T-helper 1 cell (primary cell): ENCODE measurements around the gene SEC14L2.
A peak's percentile ranks its signal among the peaks of the same experiment; 100 is the strongest.
"Not testable (repeated sequence)": the region's sequence is repeated elsewhere in the genome, so short reads cannot be mapped to it uniquely, and the experiment has no call there.

Experiments
- DNase-seq, 5 donors: peaks; one replicate each; pipeline ENCODE4 v3.0.0-alpha.2; 2012 to 2020

Gene SEC14L2

GRCh38 chr22:30429887-30430286 lies 33.1 kb downstream of the SEC14L2 start:
- no peak for DNase-seq

GRCh38 chr22:30430933-30431332 lies 34.1 kb downstream of the SEC14L2 start:
- DNase-seq, result no peak

- no peak for DNase-seq
These were observed 35.3 kb downstream of the SEC14L2 start for GRCh38 chr22:30432096-30432495.

GRCh38 chr22:30432520-30432919 lies 35.7 kb downstream of the SEC14L2 start:
- no peak for DNase-seq

GRCh38 chr22:30433227-30433626 lies 36.4 kb downstream of the SEC14L2 start:
- no peak for DNase-seq

- no peak for DNase-seq
These were observed 37.0 kb downstream of the SEC14L2 start for GRCh38 chr22:30433773-30434172.

- no peak for DNase-seq
These were observed 38.0 kb downstream of the SEC14L2 start for GRCh38 chr22:30434843-30435242.

GRCh38 chr22:30435674-30436126 lies 38.9 kb downstream of the SEC14L2 start:
- DNase-seq, result peak; percentile 59 to 90 (median 82)

GRCh38 chr22:30436196-30436595 lies 39.4 kb downstream of the SEC14L2 start:
- DNase-seq, result no peak

GRCh38 chr22:30438559-30438958 lies 41.7 kb downstream of the SEC14L2 start:
- DNase-seq, result no peak

GRCh38 chr22:30439226-30439625 lies 42.4 kb downstream of the SEC14L2 start:
- DNase-seq, result no peak

- DNase-seq, result no peak
These were observed 43.0 kb downstream of the SEC14L2 start for GRCh38 chr22:30439836-30440235.

GRCh38 chr22:30441088-30441487 lies 44.3 kb downstream of the SEC14L2 start:
- DNase-seq, result no peak

GRCh38 chr22:30444632-30445437 lies 48.0 kb downstream of the SEC14L2 start:
- peak in 3 of 5 donors; percentile 30 to 61 (median 32) for DNase-seq

- no peak for DNase-seq
These were observed 48.8 kb downstream of the SEC14L2 start for GRCh38 chr22:30445438-30446145.

- no peak for DNase-seq
These were observed 50.8 kb downstream of the SEC14L2 start for GRCh38 chr22:30447656-30448055.

GRCh38 chr22:30451488-30451887 lies 54.7 kb downstream of the SEC14L2 start:
- DNase-seq, result not testable (repeated sequence)

- no peak for DNase-seq
These were observed 56.0 kb downstream of the SEC14L2 start for GRCh38 chr22:30452861-30453260.

GRCh38 chr22:30453731-30454510 lies 57.1 kb downstream of the SEC14L2 start:
- peak in 1 of 5 donors; percentile 36 for DNase-seq

- DNase-seq, result no peak
These were observed 58.4 kb downstream of the SEC14L2 start for GRCh38 chr22:30455075-30455840.

GRCh38 chr22:30457981-30458380 lies 61.2 kb downstream of the SEC14L2 start:
- DNase-seq, result no peak
